Glomerular visceral epithelial cell (primary cell): ENCODE results near the gene GAGE10.
A peak's percentile ranks its signal among the peaks of the same experiment; 100 is the strongest.
"Not testable (repeated sequence)": the region's sequence is repeated elsewhere in the genome, so short reads cannot be mapped to it uniquely, and the experiment has no call there.

ENCODE experiments used
- DNase-seq: peaks from one replicate; pipeline ENCODE4 v3.0.0-alpha.2; 2016; ENCODE audit errors: extremely low spot score

GAGE10 gene

DNA sequence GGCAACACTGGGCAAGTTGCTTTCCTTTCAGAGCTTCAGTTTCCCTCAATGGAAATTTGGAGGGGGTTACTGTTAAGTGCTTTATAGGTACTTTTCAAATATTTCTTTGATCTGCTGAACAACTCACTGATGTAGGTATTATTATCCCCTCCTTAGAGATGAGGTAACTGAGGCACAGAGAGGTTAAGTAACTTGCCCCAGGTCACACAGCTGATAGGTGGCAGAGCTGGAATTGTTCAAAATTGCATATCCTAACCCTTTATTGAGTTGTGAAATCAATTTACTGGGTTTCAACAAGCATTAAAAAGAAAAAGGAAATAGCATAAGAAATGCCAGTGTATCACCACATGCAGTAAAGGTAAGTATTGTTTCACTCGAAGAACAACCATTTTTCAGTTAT, 27.2 kb upstream of the GAGE10 start:
- DNase-seq: no peak

GRCh38 chrX:49276671-49277534, 26.5 kb upstream of the GAGE10 start:
- DNase-seq: no peak

- no peak for DNase-seq
Measured at GRCh38 chrX:49277535-49277830, 26.0 kb upstream of the GAGE10 start.

- no peak for DNase-seq
Measured at GRCh38 chrX:49278081-49278480, 25.4 kb upstream of the GAGE10 start.

- no peak for DNase-seq
Measured at GRCh38 chrX:49282647-49283011, 20.8 kb upstream of the GAGE10 start.

DNA sequence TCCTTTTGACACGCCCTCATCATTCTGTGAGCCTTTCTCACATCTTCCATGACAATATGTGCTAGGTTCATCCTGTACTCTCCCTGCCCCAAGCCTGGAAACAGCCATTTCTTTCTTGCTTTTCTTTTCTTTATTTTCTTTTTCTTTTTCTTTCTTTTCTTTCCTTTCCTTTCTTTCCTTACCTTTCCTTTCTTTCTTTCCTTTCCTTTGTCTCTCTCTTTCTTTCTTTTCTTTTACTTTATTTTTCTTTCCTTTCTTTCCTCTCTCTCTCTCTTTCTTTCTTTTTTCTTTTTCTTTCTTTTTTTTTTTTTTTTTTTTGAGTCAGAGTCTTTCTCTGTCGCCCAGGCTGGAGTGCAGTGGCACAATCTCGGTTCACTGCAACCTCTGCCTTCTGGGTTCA, 19.2 kb upstream of the GAGE10 start:
- DNase-seq: no peak

DNA sequence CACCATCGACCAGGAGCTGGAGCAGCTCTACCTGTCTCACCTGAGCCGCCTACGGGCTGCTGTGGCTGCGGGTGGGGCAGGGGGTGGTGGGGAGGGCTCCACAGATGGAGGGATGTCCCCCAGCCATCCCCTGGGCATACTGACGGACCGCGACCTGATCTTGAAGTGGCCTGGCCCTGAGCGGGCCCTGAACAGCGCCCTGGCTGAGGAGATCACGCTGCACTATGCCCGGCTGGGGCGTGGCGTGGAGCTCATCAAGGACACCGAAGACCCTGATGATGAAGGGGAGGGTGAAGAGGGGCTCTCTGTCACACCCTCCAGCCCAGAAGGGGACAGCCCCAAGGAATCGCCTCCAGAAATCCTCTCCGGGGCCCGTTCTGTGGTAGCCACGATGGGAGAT, 17.3 kb upstream of the GAGE10 start:
- DNase-seq: no peak

GRCh38 chrX:49286581-49286980, 16.9 kb upstream of the GAGE10 start:
- no peak for DNase-seq

DNA sequence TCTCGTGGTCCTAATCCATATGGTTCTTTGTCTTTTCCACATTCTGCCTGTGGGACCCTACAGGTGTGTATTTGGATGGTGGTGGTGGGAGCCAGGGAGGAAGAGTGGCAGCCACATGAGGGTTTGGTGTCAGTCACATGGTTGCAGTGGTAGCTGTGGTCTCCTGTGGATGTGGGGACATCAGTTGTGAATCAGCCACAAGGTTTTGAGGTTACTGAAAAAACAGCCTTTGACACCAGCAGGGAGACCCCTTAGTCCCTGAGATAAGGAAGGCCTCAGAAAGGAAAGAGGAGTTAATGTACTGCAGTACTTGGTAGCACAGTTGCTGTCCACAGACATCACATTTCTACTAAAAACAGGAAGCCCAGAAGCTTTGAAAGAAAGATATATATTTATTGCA, 15.8 kb upstream of the GAGE10 start:
- no peak for DNase-seq

DNA sequence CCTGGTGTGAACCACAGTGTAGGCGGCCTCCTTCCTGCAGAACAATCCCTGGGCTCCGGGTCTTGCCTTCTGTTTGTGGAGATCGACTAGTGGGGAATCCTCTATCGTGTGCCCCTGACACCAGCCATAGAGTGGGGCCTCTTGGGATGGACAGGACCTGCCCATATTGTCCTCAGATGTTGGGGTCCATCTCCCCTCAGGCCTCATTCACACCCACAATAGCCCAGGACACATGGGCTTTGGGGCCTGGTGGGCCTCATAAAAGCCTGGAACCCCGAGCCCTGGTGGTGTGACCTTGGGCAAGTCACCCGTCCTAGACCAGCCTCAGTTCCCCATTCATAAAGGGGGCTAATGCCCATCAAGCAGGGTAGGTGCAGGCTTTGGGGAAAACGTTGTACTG, 13.2 kb upstream of the GAGE10 start:
- DNase-seq: no peak

DNA sequence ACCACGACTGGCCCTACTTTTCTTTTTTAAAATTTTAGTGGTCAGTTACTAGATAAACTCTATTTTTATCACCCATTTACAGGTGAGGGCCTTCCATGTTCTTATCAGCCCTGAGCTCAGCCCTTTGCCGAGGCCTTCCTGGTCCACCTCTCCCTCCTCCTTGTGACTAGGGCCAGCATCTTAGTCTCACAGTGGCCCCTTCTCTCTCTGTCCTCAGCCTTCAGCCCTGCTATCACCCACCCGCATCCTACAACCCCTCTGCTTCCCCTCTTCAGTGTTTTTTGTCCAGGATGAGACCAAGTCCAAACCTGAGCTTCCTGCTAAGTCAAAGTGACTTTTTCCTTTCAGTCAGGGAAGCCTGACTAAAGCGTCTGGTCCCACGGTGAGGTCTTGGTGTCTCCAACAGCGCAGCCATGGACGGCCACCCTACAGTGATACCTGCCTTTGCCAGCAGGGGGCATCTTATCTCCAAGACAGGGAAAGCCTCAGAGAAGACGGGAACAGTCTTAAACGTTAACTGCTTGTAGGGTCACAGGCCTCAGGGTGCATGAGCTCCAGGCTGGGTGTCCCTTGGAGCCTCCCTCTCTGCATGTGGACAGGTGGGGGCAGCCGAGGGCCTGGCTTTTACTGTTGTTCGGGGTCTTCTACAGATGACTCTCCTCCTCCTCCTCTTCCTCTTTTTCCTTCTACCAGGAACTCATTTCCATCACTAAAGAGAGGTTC, 11.7 kb upstream of the GAGE10 start:
- DNase-seq: peak; percentile 41

- DNase-seq: no peak
Measured at GRCh38 chrX:49292400-49293362, 10.8 kb upstream of the GAGE10 start.

DNA sequence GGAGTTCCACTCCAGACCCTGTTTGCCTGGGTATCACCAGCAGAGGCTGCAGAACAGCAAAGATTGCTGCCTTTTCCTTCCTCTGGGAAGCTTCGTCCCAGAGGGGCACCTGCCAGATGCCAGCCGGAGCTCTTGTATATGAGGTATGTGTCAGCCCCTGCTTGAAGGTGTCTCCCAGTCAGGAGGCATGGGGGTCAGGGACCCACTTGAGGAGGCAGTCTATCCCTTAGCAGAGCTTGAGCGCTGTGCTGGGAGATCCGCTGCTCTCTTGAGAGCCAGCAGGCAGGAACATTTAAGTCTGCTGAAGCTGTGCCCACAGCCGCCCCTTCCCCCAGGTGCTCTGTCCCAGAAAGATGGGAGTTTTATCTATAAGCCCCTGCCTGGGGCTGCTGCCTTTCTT, 4.2 kb upstream of the GAGE10 start:
- DNase-seq: not testable (repeated sequence)

GRCh38 chrX:49300703-49301102, 2.7 kb upstream of the GAGE10 start:
- no peak for DNase-seq

DNA sequence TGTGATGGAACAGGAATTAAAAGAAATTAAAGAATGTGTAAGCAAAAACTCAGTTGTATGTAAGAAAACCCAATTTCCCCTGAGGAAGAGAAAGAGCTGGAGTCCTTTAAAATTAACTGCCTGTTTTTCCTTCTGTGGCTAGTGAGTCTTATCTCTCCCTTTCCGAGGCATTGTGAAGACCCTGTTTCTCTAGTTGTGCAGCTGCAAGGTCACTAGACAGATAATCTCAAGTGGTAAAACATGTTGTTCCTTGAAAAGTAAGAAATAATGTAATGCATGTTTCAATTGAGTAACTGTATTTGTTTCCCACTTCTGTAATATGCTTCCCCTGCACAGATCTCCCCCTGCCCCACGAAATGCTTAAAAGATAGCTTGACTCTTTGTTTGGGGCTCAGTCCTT, 4.3 kb downstream of the GAGE10 start:
- DNase-seq: not testable (repeated sequence)

DNA sequence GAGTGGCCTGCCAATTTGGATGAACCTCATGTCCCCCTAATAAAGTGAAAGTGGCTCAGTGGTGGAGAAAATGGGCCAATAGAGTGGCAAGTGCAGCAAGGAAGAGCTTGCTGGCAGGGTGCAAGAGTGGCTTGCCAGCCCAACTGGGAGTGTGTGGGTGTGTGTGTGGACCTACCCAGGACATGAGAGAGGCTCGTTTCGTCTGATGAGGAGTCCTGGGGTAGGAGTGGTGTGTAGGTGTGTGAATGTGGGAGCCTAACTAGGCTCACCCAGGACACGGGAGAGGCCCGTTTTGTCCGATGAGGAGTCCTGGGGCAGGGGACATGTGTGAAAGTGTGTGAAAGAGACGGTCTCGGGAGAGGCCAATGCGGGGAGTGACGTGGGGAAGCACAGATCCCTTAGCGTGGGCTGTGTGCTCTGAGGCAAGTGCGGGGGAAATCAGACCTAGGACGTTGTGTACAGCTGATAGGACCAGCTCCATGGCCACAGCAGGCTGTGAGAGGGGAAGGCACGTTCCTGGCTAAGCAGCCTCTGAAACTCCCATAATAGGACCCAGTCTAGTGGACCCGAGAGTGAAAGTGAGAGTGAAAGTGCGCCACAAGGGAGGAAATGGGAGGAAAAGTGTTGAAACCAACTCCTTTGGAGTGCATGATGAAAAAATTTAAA, 5.3 kb downstream of the GAGE10 start:
- DNase-seq: no peak

- DNase-seq: peak; percentile 13
Measured at GRCh38 chrX:49309401-49309981, 6.0 kb downstream of the GAGE10 start.

- no peak for DNase-seq
Measured at GRCh38 chrX:49310371-49310770, 6.9 kb downstream of the GAGE10 start.

GRCh38 chrX:49312176-49312575, 8.7 kb downstream of the GAGE10 start:
- DNase-seq: no peak

DNA sequence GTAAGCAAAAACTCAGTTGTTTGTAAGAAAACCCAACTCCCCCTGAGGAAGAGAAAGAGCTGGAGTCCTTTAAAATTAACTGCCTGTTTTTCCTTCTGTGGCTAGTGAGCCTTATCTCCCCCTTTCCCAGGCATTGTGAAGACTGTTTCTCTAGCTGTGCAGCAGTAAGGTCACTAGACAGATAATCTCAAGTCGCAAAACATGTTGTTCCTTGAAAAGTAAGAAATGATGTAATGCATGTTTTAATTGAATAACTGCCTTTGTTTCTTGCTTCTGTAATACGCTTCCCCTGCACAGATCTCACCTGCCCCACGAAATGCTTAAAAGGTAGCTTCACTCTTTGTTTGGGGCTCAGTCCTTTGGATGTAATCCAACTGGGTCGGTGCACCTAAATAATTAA, 12.6 kb downstream of the GAGE10 start:
- DNase-seq: no peak

GRCh38 chrX:49321737-49322136, 18.3 kb downstream of the GAGE10 start, which contains the start of gene GAGE12J:
Gene GAGE12J (plus strand): TSS chrX:49322037. CDS start chrX:49323194, 1,157 bp downstream.
- not testable (repeated sequence) for DNase-seq
